SH-SY5Y (cell line): ENCODE data around the gene YWHAH.

Experiments
- GATA2 ChIP-seq: IDR thresholded peaks from 2 replicates; pipeline ENCODE4 v1.6.1; 2011; ENCODE audit warnings: mild to moderate bottlenecking, low read depth, low read length
- GATA3 ChIP-seq: IDR thresholded peaks from 2 replicates; pipeline ENCODE4 v1.6.1; 2011; ENCODE audit warnings: low read depth, mild to moderate bottlenecking, low read length, moderate library complexity

- TF ChIP-seq GATA3, result no peak
- no peak for TF ChIP-seq GATA2
These were observed 47.9 kb upstream of the YWHAH start for GRCh38 chr22:31896472-31896871.
